Endothelial cell (in vitro differentiated cells): Measurements from ENCODE around the gene RACK1. TPM values are rescaled to one million over a fixed set of nuclear protein-coding genes. Genes with fewer than 3 reads are reported as not detected.
"Not testable (repeated sequence)": the region's sequence is repeated elsewhere in the genome, so short reads cannot be mapped to it uniquely, and the experiment has no call there.

Source experiments
- DNase-seq: peaks from one replicate; pipeline ENCODE4 v3.0.0; 2021; ENCODE audit warnings: low spot score
- H3K27ac Mint-ChIP-seq: one replicate; pipeline ENCODE4 v1.8.0; 2021; ENCODE audit warnings: mixed read lengths, inconsistent platforms; ENCODE audit not compliant: unreplicated experiment
- H3K27me3 Mint-ChIP-seq: one replicate; pipeline ENCODE4 v1.8.0; 2021; ENCODE audit warnings: mild to moderate bottlenecking, moderate library complexity, mixed read lengths, inconsistent platforms; ENCODE audit not compliant: unreplicated experiment
- H3K36me3 Mint-ChIP-seq: one replicate; pipeline ENCODE4 v1.8.0; 2021; ENCODE audit warnings: mild to moderate bottlenecking, low read depth, mixed read lengths, inconsistent platforms; ENCODE audit not compliant: unreplicated experiment
- H3K4me1 Mint-ChIP-seq: one replicate; pipeline ENCODE4 v1.8.0; 2021; ENCODE audit warnings: mild to moderate bottlenecking, mixed read lengths, inconsistent platforms; ENCODE audit not compliant: unreplicated experiment
- H3K4me3 Mint-ChIP-seq: one replicate; pipeline ENCODE4 v1.8.0; 2021; ENCODE audit warnings: mild to moderate bottlenecking, mixed read lengths, inconsistent platforms; ENCODE audit not compliant: unreplicated experiment
- H3K9me3 Mint-ChIP-seq: one replicate; pipeline ENCODE4 v1.8.0; 2021; ENCODE audit warnings: mixed read lengths, inconsistent platforms; ENCODE audit not compliant: unreplicated experiment
- long read RNA-seq: library from polyadenylated mRNA; unstranded; transcript quantifications from one replicate; pipeline ENCODE4 v2.0.0, GENCODE V29; 2020; ENCODE audit not compliant: unreplicated experiment
- total RNA-seq: library from RNA; stranded (reverse); fragmentation: NEBNext Ultra II Directional; extraction: Animal tissue kit (Norgen Biotek cat#: 25700); gene quantifications from one replicate; pipeline ENCODE4 v1.2.1, GENCODE V29; 2021; ENCODE audit not compliant: unreplicated experiment
- TF ChIP-seq, protein P1 (sequence below): fragments of 200-600 bp; sonication (generic); IDR thresholded peaks from one replicate; pipeline ENCODE4 v1.5.0; 2021; ENCODE audit warnings: antibody characterized with exemption; ENCODE audit not compliant: unreplicated experiment

RACK1 gene
- total RNA-seq: 2,232 TPM
- long read RNA-seq, transcript RACK1-224 (8 exons, 1,150 nt): minor isoform, 11 of 4,058 reads
- long read RNA-seq, transcript RACK1-210 (8 exons, 1,098 nt): minor isoform, 253 of 4,058 reads
- long read RNA-seq, transcript RACK1-227 (8 exons, 1,403 nt): major isoform, 3,723 of 4,058 reads
- long read RNA-seq, partial matches to known transcripts: 12 of 4,058 reads
- long read RNA-seq, other reads (novel, unspliced or antisense): 54 of 4,058 reads

GRCh38 chr5:181243564-181244343, at the start of gene RACK1:
TSS of gene RACK1 (minus strand) at chr5:181243906. CDS start at chr5:181243800, 106 bp downstream.
- peak; percentile 86 for DNase-seq
- Mint-ChIP-seq H3K4me1 (peaks cover 53% of the 10 kb centered on the region), H3K9me3 (no peaks in the 10 kb centered on the region), H3K27me3 (peaks cover 18% of the 10 kb centered on the region), H3K36me3 (peaks cover 40% of the 10 kb centered on the region), H3K27ac (peak within 1 kb of the TSS; percentile 98), H3K4me3 (peak within 1 kb of the TSS; percentile 99)
- TF ChIP-seq, protein P1, sequence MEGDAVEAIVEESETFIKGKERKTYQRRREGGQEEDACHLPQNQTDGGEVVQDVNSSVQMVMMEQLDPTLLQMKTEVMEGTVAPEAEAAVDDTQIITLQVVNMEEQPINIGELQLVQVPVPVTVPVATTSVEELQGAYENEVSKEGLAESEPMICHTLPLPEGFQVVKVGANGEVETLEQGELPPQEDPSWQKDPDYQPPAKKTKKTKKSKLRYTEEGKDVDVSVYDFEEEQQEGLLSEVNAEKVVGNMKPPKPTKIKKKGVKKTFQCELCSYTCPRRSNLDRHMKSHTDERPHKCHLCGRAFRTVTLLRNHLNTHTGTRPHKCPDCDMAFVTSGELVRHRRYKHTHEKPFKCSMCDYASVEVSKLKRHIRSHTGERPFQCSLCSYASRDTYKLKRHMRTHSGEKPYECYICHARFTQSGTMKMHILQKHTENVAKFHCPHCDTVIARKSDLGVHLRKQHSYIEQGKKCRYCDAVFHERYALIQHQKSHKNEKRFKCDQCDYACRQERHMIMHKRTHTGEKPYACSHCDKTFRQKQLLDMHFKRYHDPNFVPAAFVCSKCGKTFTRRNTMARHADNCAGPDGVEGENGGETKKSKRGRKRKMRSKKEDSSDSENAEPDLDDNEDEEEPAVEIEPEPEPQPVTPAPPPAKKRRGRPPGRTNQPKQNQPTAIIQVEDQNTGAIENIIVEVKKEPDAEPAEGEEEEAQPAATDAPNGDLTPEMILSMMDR: no peak

GRCh38 chr5:181287331-181287730, 43.6 kb upstream of the RACK1 start:
- H3K4me3 Mint-ChIP-seq, H3K27ac Mint-ChIP-seq, H3K27me3 Mint-ChIP-seq, H3K4me1 Mint-ChIP-seq, H3K36me3 Mint-ChIP-seq, DNase-seq, H3K9me3 Mint-ChIP-seq: not testable (repeated sequence)

DNA sequence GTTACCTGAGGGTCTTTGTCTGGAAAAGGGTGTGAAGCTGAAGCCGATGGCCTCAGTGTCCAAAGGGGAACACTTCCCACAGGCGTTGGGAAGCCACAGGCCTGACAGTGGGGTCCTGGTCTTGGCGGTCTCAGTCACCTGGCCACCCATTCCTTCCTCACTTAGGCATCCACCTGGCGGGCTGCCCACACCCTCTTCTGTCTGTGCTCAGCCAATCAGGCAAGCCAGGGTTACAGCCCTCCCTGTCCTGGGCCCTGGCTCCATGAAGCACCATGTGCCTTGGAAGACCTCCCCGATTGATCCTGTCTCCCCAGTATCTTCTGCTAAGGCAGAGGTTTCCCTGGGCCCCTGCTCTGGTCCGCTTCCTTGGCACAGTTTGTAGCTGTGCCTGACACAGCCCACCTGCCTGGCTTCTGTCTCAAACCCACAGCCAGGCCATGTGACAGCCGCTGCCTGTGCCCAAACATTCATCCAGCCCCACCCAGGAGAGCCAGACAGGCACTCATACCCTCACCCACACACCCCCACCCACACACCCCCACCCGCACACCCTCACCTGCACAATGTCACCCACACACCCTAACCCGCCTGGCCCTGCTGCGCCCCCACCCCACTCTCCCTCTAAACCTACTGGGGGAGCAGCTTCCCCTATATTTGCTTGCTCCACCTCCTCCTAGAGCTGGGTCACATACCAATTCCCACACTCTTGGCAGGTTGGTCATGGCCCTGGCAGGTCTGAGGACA, 42.4 kb upstream of the RACK1 start:
- not testable (repeated sequence) for H3K36me3 Mint-ChIP-seq, H3K4me3 Mint-ChIP-seq, H3K27me3 Mint-ChIP-seq, H3K27ac Mint-ChIP-seq, H3K4me1 Mint-ChIP-seq, H3K9me3 Mint-ChIP-seq, DNase-seq

- H3K27ac Mint-ChIP-seq, DNase-seq, H3K4me1 Mint-ChIP-seq, H3K9me3 Mint-ChIP-seq, H3K27me3 Mint-ChIP-seq, H3K4me3 Mint-ChIP-seq, H3K36me3 Mint-ChIP-seq: not testable (repeated sequence)
- TF ChIP-seq, protein P1: peak; percentile 50
These were observed 40.4 kb upstream of the RACK1 start for GRCh38 chr5:181283841-181284755.

GRCh38 chr5:181283347-181283746, 39.6 kb upstream of the RACK1 start:
- H3K36me3 Mint-ChIP-seq: no peaks in the 10 kb centered on the region
- TF ChIP-seq, protein P1: no peak
- H3K4me1 Mint-ChIP-seq: no peaks in the 10 kb centered on the region
- DNase-seq: no peak
- peak overlapping the region; percentile 21 for H3K4me3 Mint-ChIP-seq
- peaks cover 3% of the 10 kb centered on the region for H3K27me3 Mint-ChIP-seq
- no peak overlapping the region for H3K27ac Mint-ChIP-seq
- H3K9me3 Mint-ChIP-seq: no peaks in the 10 kb centered on the region
